GM23338 (cell line): ENCODE data around the gene SFT2D1. TPM values are rescaled to one million over a fixed set of nuclear protein-coding genes. Genes with fewer than 3 reads are reported as not detected.

ENCODE experiments used
- ATAC-seq: fragments of 200-7000 bp; cut with Tn5 transposase; 3 replicates; pipeline ENCODE4 v1.9.1; 2020
- DNase-seq: peaks from one replicate; pipeline ENCODE4 v3.0.0-alpha.2; 2015; ENCODE audit warnings: low spot score
- H2AFZ ChIP-seq: fragments of 200-600 bp; sonication (generic); 2 replicates; pipeline ENCODE4 v1.8.0; 2016; ENCODE audit warnings: antibody characterized with exemption, mild to moderate bottlenecking, moderate library complexity
- H3F3A ChIP-seq: fragments of 200-600 bp; sonication (generic); replicated peaks from 2 replicates; pipeline ENCODE4 v1.8.0; 2017; ENCODE audit warnings: antibody characterized with exemption, mixed run types, low read depth
- H3K27ac ChIP-seq: fragments of 200-600 bp; sonication (generic); 2 replicates; pipeline ENCODE4 v1.6.1; 2016; ENCODE audit warnings: low read depth
- H3K27me3 ChIP-seq: fragments of 200-600 bp; sonication (generic); 2 replicates; pipeline ENCODE4 v1.8.0; 2016; ENCODE audit warnings: mild to moderate bottlenecking, mixed run types, moderate library complexity; ENCODE audit not compliant: insufficient read depth
- H3K36me3 ChIP-seq: fragments of 200-600 bp; sonication (generic); 2 replicates; pipeline ENCODE4 v1.8.0; 2016; ENCODE audit warnings: mild to moderate bottlenecking; ENCODE audit not compliant: insufficient read depth
- H3K4me1 ChIP-seq: fragments of 200-600 bp; sonication (generic); 2 replicates; pipeline ENCODE4 v1.8.0; 2016; ENCODE audit warnings: mild to moderate bottlenecking, moderate library complexity; ENCODE audit not compliant: insufficient read depth
- H3K4me2 ChIP-seq: fragments of 200-600 bp; sonication (generic); 2 replicates; pipeline ENCODE4 v1.7.1; 2017; ENCODE audit warnings: mixed run types
- H3K4me3 ChIP-seq: fragments of 200-600 bp; sonication (generic); 2 replicates; pipeline ENCODE4 v1.6.1; 2016; ENCODE audit warnings: mixed run types
- H3K79me2 ChIP-seq: fragments of 200-600 bp; sonication (generic); replicated peaks from 2 replicates; pipeline ENCODE4 v1.8.0; 2017; ENCODE audit warnings: mild to moderate bottlenecking; ENCODE audit not compliant: insufficient read depth
- H3K9me2 ChIP-seq: fragments of 200-600 bp; sonication (generic); 2 replicates; pipeline ENCODE4 v1.8.0; 2017; ENCODE audit not compliant: insufficient read depth
- H4K20me1 ChIP-seq: fragments of 200-600 bp; sonication (generic); replicated peaks from 2 replicates; pipeline ENCODE4 v1.8.0; 2017; ENCODE audit warnings: mild to moderate bottlenecking; ENCODE audit not compliant: insufficient read depth
- H3K27ac Mint-ChIP-seq: 2 replicates; pipeline ENCODE4 v1.8.0; 2020; ENCODE audit warnings: inconsistent platforms, mild to moderate bottlenecking, moderate library complexity, mixed read lengths
- H3K27me3 Mint-ChIP-seq: 3 replicates; pipeline ENCODE4 v1.8.0; 2022; ENCODE audit warnings: low read depth, mild to moderate bottlenecking, moderate library complexity, mixed read lengths, inconsistent platforms; ENCODE audit not compliant: insufficient read depth, poor library complexity
- H3K36me3 Mint-ChIP-seq: 3 replicates; pipeline ENCODE4 v1.8.0; 2021; ENCODE audit warnings: low read depth, mild to moderate bottlenecking, inconsistent platforms, moderate library complexity, mixed read lengths
- H3K4me1 Mint-ChIP-seq: 3 replicates; pipeline ENCODE4 v1.8.0; 2020; ENCODE audit warnings: mild to moderate bottlenecking, inconsistent platforms, mixed read lengths
- H3K4me3 Mint-ChIP-seq: 3 replicates; pipeline ENCODE4 v1.8.0; 2021; ENCODE audit warnings: moderate library complexity, mild to moderate bottlenecking, inconsistent platforms, mixed read lengths
- H3K9me3 Mint-ChIP-seq: 3 replicates; pipeline ENCODE4 v1.8.0; 2020; ENCODE audit warnings: moderate library complexity, mild to moderate bottlenecking, inconsistent platforms, mixed read lengths
- CREB1 ChIP-seq: fragments of 250-450 bp; sonication (Bioruptor Pico); IDR thresholded peaks from 2 replicates; pipeline ENCODE4 v1.5.0; 2020; ENCODE audit warnings: low read depth, mild to moderate bottlenecking, moderate library complexity
- CTCF ChIP-seq, 2 experiments: fragments of 200-600 bp in 1 of 2; sonication (generic) in 1 of 2; conservative IDR thresholded peaks; 2 replicates each; pipeline versions ENCODE4 v1.5.1 to v1.6.1; 2016 to 2017; ENCODE audit warnings: antibody characterized with exemption in 2 of 2, low read depth in 2 of 2, mild to moderate bottlenecking in 2 of 2, moderate library complexity in 1 of 2
- EZH2 ChIP-seq: fragments of 200-600 bp; sonication (generic); IDR thresholded peaks from one replicate; pipeline ENCODE4 v1.8.0; 2017; ENCODE audit warnings: antibody characterized with exemption, mild to moderate bottlenecking, low read depth; ENCODE audit not compliant: unreplicated experiment
- EZH2phosphoT487 ChIP-seq: fragments of 200-600 bp; sonication (generic); IDR thresholded peaks from one replicate; pipeline ENCODE4 v1.8.1; 2018; ENCODE audit warnings: antibody characterized with exemption; ENCODE audit not compliant: unreplicated experiment
- NANOG ChIP-seq: IDR thresholded peaks from 2 replicates; pipeline ENCODE4 v1.6.1; 2016; ENCODE audit warnings: antibody characterized with exemption, borderline replicate concordance
- STAT1 ChIP-seq: IDR thresholded peaks from one replicate; pipeline ENCODE4 v1.6.1; 2016; ENCODE audit warnings: antibody characterized with exemption; ENCODE audit not compliant: unreplicated experiment
- polyA plus RNA-seq: library from polyadenylated mRNA; unstranded; fragments of >200 nt; fragmentation: Nextera tagmentation; extraction: Ambion mirVana; gene quantifications from 2 replicates; pipeline ENCODE4 v1.2.1, GENCODE V29; 2016
- total RNA-seq: library from RNA; depleted of rRNA; stranded (reverse); fragments of >200 nt; shearing (Covaris generic); gene quantifications from 2 replicates; pipeline ENCODE4 v1.2.3, GENCODE V29; 2014
- TF ChIP-seq, protein P1 (sequence below): fragments of 250-450 bp; sonication (Bioruptor Pico); IDR thresholded peaks from 2 replicates; pipeline ENCODE4 v1.5.0; 2020; ENCODE audit warnings: mild to moderate bottlenecking, moderate library complexity

The SFT2D1 gene
- total and polyA plus RNA-seq, 2 experiments from 2014 or later, result 74.7 to 120 TPM

DNA sequence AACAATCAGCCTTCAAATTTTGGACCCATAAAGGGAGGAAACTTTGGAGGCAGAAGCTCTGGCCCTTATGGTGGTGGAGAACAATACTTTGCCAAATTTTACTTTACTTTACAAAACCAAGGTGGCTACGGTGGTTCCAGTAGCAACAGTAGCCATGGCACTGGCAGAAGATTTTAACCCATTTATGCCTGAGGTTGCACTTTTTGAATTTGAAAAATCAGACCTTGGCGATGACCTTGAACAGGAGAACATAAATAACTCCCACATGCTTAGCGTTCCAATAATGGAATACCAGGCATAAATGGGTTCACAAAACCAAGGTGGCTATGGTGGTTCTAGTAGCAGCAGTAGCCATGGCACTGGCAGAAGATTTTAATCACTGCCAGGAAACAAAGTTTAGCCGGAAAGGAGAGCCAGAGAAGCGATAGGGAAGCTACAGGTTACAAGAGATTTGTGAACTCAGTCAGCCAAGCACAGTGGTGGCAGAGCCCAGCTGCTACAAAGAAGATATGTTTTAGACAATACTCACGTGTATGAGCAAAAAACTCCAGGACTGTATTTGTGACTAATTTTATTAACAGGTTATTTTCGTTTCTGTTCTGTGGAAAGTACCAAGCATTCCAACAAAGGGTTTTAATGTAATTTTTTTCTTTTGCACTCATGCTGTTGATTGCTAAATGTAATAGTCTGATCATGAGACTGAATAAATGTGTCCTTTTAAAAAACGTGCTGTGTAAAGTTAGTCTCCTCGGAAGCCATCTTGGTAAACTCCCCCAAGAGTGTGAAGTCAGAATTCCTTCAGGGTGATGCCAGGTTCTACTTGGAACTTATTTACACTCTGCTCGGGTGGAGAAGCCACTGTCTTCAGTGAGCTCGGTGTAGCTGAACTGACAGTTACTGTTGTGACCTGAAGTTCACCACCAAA is 6.7 kb downstream of the SFT2D1 start (continued):
- TF ChIP-seq, protein P1, sequence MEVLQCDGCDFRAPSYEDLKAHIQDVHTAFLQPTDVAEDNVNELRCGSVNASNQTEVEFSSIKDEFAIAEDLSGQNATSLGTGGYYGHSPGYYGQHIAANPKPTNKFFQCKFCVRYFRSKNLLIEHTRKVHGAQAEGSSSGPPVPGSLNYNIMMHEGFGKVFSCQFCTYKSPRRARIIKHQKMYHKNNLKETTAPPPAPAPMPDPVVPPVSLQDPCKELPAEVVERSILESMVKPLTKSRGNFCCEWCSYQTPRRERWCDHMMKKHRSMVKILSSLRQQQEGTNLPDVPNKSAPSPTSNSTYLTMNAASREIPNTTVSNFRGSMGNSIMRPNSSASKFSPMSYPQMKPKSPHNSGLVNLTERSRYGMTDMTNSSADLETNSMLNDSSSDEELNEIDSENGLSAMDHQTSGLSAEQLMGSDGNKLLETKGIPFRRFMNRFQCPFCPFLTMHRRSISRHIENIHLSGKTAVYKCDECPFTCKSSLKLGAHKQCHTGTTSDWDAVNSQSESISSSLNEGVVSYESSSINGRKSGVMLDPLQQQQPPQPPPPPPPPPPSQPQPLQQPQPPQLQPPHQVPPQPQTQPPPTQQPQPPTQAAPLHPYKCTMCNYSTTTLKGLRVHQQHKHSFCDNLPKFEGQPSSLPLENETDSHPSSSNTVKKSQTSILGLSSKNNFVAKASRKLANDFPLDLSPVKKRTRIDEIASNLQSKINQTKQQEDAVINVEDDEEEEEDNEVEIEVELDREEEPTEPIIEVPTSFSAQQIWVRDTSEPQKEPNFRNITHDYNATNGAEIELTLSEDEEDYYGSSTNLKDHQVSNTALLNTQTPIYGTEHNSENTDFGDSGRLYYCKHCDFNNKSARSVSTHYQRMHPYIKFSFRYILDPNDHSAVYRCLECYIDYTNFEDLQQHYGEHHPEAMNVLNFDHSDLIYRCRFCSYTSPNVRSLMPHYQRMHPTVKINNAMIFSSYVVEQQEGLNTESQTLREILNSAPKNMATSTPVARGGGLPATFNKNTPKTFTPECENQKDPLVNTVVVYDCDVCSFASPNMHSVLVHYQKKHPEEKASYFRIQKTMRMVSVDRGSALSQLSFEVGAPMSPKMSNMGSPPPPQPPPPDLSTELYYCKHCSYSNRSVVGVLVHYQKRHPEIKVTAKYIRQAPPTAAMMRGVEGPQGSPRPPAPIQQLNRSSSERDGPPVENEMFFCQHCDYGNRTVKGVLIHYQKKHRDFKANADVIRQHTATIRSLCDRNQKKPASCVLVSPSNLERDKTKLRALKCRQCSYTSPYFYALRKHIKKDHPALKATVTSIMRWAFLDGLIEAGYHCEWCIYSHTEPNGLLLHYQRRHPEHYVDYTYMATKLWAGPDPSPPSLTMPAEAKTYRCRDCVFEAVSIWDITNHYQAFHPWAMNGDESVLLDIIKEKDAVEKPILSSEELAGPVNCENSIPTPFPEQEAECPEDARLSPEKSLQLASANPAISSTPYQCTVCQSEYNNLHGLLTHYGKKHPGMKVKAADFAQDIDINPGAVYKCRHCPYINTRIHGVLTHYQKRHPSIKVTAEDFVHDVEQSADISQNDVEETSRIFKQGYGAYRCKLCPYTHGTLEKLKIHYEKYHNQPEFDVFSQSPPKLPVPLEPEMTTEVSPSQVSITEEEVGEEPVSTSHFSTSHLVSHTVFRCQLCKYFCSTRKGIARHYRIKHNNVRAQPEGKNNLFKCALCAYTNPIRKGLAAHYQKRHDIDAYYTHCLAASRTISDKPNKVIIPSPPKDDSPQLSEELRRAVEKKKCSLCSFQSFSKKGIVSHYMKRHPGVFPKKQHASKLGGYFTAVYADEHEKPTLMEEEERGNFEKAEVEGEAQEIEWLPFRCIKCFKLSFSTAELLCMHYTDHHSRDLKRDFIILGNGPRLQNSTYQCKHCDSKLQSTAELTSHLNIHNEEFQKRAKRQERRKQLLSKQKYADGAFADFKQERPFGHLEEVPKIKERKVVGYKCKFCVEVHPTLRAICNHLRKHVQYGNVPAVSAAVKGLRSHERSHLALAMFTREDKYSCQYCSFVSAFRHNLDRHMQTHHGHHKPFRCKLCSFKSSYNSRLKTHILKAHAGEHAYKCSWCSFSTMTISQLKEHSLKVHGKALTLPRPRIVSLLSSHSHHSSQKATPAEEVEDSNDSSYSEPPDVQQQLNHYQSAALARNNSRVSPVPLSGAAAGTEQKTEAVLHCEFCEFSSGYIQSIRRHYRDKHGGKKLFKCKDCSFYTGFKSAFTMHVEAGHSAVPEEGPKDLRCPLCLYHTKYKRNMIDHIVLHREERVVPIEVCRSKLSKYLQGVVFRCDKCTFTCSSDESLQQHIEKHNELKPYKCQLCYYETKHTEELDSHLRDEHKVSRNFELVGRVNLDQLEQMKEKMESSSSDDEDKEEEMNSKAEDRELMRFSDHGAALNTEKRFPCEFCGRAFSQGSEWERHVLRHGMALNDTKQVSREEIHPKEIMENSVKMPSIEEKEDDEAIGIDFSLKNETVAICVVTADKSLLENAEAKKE (CRISPR knock-in tag), result no peak
- no peak for TF ChIP-seq EZH2
- TF ChIP-seq STAT1, result no peak
- TF ChIP-seq NANOG, result no peak

GRCh38 chr6:166334878-166335277 is 7.5 kb downstream of the SFT2D1 start:
- Histone ChIP-seq H3F3A (no peaks in the 10 kb centered on the region; the same call in 1 of the 2 replicates), H3K4me3 (no peak overlapping the region), H4K20me1 (peaks cover 37% of the 10 kb centered on the region), H3K27me3 (no peaks in the 10 kb centered on the region), H3K36me3 (no peaks in the 10 kb centered on the region), H3K79me2 (peaks cover 95% of the 10 kb centered on the region), H3K9me2 (no peaks in the 10 kb centered on the region), H3K4me2 (no peak overlapping the region), H3K27ac (no peak overlapping the region), H3K4me1 (peaks cover 28% of the 10 kb centered on the region), H2AFZ (no peak overlapping the region)
- Mint-ChIP-seq H3K36me3 (peaks cover 17% of the 10 kb centered on the region), H3K9me3 (no peaks in the 10 kb centered on the region), H3K4me1 (peaks cover 37% of the 10 kb centered on the region), H3K27ac (no peak overlapping the region), H3K4me3 (no peak overlapping the region), H3K27me3 (peaks cover 6% of the 10 kb centered on the region)
- DNase-seq (no peak), ATAC-seq (no peak)
- TF ChIP-seq NANOG, result no peak
- no peak for TF ChIP-seq CTCF (conservative IDR thresholded peaks at IDR 0.05; ENCODE audit: low read depth in 2 of 2)
- TF ChIP-seq CREB1 (CRISPR knock-in tag), result no peak
- no peak for TF ChIP-seq EZH2phosphoT487
